Measurements from ENCODE around the gene KLRF2.

- no peak for TF ChIP-seq YY1 (IDR thresholded peaks at IDR 0.05; ENCODE audit: insufficient read depth, insufficient read length)
- TF ChIP-seq ZNF274 (IDR thresholded peaks at IDR 0.05; ENCODE audit: low read depth, low read length), result no peak
These were observed 29.6 kb downstream of the KLRF2 start for GRCh38 chr12:9910716-9911421.
